RWPE1 (cell line): ENCODE data around the gene MAML3.

Experiments
- CTCF ChIA-PET: fragments of 350-600 bp; sonication (Branson Sonifier 250); formaldehyde crosslinking; extraction: SDS; loops from one replicate; lab custom pipeline; 2021; lab: Yijun Ruan, JAX
- POLR2A ChIA-PET: fragments of 400-600 bp; formaldehyde crosslinking; extraction: SDS; loops from one replicate; lab custom pipeline; 2020; ENCODE audit warnings: antibody characterized with exemption; ENCODE audit not compliant: low non-redundant PET; lab: Yijun Ruan, JAX
- DNase-seq: peaks from one replicate; pipeline ENCODE4 v3.0.0; 2012; ENCODE audit warnings: low spot score
- H3K27ac ChIP-seq: fragments of 450-650 bp; 2 replicates; pipeline ENCODE4 v1.5.1; 2017
- TF ChIP-seq, protein P1 (sequence below): fragments of 450-650 bp; conservative IDR thresholded peaks from 2 replicates; pipeline ENCODE4 v1.5.1; 2017; ENCODE audit warnings: low read depth, mild to moderate bottlenecking

Gene MAML3

DNA sequence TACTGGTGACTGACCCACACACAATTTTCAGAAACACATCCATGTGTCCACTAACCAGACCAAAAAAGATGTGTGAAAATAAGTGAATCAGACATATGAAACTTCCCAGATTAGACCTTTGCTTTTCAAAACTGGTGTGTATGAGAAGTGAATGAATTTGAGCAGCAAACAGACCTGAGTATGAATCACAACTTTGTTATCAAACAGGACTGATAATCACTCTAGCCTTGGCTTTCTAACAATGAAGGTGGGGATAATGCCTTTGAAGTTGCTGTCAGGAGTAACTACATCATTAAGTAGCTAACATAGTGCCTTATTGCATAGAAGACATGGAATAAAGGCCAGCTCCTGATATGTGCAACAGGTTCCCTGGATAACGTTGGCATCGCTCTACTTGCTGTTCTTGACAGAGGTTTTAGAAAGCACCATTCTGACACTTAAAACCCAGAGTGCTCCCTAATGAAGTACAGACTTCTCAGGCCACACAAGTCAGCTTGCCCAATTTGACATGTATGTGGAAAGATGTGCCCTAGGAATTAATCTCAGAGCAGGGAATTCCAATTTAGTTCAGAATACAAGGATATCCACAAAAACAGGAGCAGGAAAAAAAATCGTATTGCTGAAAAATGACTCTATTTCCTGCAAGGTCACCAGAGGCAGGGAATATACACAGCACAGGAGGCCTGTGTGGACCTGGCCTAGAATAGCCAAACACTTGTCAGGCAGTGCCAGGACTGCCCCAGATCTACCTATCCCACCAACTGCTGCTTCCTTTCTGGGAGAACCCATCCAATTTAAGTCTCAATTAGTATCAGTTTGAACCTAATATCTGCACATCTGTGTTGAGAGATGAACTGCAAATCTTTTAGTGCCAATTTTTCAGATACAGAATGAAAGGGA is 87.7 kb downstream of the MAML3 start:
- ChIA-PET POLR2A (no interaction called here), CTCF (no interaction called here)
- no peak overlapping the region for H3K27ac ChIP-seq
- TF ChIP-seq, protein P1, sequence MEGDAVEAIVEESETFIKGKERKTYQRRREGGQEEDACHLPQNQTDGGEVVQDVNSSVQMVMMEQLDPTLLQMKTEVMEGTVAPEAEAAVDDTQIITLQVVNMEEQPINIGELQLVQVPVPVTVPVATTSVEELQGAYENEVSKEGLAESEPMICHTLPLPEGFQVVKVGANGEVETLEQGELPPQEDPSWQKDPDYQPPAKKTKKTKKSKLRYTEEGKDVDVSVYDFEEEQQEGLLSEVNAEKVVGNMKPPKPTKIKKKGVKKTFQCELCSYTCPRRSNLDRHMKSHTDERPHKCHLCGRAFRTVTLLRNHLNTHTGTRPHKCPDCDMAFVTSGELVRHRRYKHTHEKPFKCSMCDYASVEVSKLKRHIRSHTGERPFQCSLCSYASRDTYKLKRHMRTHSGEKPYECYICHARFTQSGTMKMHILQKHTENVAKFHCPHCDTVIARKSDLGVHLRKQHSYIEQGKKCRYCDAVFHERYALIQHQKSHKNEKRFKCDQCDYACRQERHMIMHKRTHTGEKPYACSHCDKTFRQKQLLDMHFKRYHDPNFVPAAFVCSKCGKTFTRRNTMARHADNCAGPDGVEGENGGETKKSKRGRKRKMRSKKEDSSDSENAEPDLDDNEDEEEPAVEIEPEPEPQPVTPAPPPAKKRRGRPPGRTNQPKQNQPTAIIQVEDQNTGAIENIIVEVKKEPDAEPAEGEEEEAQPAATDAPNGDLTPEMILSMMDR: no peak
- no peak for DNase-seq

DNA sequence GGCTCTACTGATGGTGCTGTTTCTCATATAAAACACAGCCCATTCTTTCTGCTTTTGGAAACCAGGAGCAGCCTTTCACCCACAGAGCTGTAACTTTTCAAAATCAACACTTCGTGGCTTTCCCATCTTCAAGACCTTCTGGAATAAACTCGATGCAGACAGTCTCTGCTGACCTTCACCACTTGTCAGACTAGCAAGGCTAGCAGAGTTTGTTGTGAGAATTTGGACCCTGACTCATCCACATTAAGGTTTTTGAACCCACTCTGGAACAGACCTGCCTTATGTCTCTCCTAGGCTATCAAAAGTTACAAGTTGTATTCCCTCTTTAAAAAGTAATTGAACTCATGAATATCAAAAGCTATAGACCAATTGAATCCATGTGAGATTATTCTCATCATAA is 88.6 kb downstream of the MAML3 start:
- CTCF ChIA-PET: no interaction called here
- H3K27ac ChIP-seq: no peak overlapping the region
- DNase-seq: no peak
- TF ChIP-seq, protein P1: no peak
- POLR2A ChIA-PET: no interaction called here

DNA sequence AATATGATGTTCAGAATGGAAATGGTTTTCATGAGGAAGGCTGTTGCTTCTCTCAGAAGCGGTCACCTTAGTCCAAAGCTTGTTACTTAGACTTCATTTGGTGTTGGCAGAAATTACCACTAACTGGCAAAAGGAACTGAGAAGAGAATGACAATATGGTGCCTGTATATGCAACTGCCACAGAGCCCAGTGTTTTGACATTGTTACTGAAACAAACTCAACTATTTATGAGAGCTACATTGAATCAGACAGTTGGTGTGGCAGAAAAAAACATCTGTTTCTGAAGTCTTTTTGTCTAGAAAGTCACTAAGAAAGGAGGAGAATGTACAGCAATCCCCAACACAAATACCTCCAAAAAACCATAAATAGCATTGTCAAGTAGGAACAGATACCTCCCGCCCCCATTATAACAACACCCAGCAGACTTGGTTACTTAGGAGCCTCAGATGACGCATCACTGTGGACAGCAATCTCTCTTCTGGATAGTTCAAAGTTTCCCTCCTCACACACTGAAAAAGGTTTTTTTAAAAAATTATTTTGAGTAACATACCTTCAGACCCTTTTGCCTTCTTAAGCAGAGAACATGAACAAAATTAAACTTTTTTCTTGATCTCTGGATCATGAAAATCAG is 92.2 kb downstream of the MAML3 start:
- DNase-seq: no peak
- H3K27ac ChIP-seq: no peak overlapping the region
- TF ChIP-seq, protein P1: no peak
- ChIA-PET CTCF (no interaction called here), POLR2A (no interaction called here)

DNA sequence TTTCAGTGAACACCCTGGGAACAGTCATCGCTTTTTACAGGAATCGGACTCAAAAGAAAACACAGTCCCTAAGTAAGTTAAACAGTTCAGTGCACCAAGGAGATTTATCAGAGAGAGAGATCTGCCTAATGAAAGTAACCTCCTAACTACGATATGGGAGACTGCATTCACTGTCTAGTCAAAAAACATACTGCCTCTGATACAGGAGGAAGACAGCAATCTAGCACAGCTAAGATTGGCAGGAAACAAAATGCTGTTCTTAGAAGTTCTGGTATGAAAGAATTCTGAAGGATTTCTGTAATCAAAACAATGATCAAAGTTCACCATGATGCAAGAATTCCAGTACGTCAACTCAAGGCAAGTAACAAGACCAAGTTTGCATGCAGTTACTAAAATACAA is 92.8 kb downstream of the MAML3 start:
- TF ChIP-seq, protein P1: no peak
- ChIA-PET CTCF (interaction anchor here (0.5 kb wide), 1 partner anchor 330 kb away, joined by 3 read pairs; no protein-coding TSS in a partner anchor), POLR2A (no interaction called here)
- H3K27ac ChIP-seq: no peak overlapping the region
- DNase-seq: no peak

DNA sequence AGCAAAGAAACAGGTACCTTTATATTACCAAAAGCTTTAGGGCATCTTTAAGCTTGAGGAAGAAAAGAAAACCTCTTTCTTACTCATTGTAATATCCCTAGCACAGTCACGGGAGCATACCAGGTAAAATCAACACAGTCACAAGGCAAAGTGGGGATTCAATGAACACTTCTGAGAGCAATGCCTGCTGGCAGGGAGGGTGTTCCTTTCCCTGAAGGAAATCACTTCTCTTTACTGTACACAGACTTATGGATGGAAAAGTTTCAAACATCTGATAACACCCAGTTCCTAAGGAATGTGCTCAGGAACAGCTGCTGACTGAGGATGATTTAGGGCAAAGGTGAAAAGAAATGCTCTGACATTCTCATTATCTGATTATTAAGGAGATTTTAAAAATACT is 94.8 kb downstream of the MAML3 start:
- DNase-seq: no peak
- TF ChIP-seq, protein P1: no peak
- H3K27ac ChIP-seq: no peak overlapping the region
- CTCF ChIA-PET: no interaction called here
- POLR2A ChIA-PET: no interaction called here

DNA sequence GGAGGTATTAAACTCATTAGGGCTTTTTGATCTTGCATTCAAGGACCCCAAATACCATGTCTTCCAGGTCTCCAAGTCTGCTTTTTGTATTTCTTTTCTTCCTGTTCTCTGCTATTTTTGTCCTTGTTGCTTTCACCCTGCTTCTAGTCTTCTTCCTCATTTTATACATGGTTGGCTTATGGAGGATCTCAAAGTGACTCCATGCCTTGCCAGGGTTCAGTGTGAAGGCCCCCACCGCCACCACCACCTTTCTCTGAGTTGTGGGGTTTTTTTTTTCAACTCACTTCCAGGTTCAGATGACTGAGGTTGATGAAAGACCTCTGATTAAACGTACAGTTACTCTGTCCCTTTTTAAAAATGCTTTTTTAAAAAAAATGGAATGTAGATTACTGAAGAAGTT is 96.3 kb downstream of the MAML3 start:
- TF ChIP-seq, protein P1: no peak
- ChIA-PET CTCF (no interaction called here), POLR2A (no interaction called here)
- DNase-seq: no peak
- H3K27ac ChIP-seq: no peak overlapping the region
